ENCODE measurements around the gene AGGF1. TPM values are rescaled to one million over a fixed set of nuclear protein-coding genes. Genes with fewer than 3 reads are reported as not detected.
"Not testable (repeated sequence)": the region's sequence is repeated elsewhere in the genome, so short reads cannot be mapped to it uniquely, and the experiment has no call there.

Gene AGGF1
- polyA plus RNA-seq, 1 donor, result 26.8 TPM

- H3K27me3 ChIP-seq (ENCODE audit: control insufficient read depth, insufficient read depth, low read length); DNase-seq; H3K9me3 ChIP-seq (ENCODE audit: control insufficient read depth, low read depth, low read length); H3K4me3 ChIP-seq (ENCODE audit: low read length); H3K36me3 ChIP-seq (ENCODE audit: control insufficient read depth, insufficient read depth, low read length); H3K4me1 ChIP-seq (ENCODE audit: control insufficient read depth, insufficient read depth, low read length); H3K27ac ChIP-seq (ENCODE audit: low read length): not testable (repeated sequence)
- WGBS (ENCODE audit: insufficient coverage, low lambda C conversion rate), result 85% methylated on average over 3 of the region's 4 CpGs
Measured at GRCh38 chr5:76998251-76998650, 32.0 kb upstream of the AGGF1 start.

DNA sequence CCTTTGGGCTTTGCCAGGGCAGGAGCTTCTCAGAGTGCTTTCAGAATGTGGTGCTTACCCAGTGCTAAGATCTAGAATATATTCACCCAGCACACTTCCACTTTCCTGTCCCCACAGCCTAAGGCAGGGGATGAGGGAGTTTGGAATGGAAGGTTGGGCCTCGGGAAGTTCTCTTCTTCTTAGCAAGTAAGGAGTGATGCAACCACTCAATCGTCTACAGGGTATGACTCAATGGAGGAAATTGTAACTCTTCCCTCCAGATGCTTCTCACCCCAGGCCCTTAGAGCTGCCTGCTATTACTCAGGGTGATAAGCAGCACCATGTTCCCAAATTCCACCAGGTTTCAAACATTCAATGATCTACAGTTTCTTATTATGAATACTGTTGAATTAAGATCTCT is 30.8 kb upstream of the AGGF1 start:
- Histone ChIP-seq H3K36me3 (ENCODE audit: control insufficient read depth, insufficient read depth, low read length) (no peaks in the 10 kb centered on the region), H3K9me3 (ENCODE audit: control insufficient read depth, low read depth, low read length) (no peaks in the 10 kb centered on the region), H3K4me1 (ENCODE audit: control insufficient read depth, insufficient read depth, low read length) (no peaks in the 10 kb centered on the region), H3K4me3 (ENCODE audit: low read length) (no peak overlapping the region), H3K27ac (ENCODE audit: low read length) (no peak overlapping the region), H3K27me3 (ENCODE audit: control insufficient read depth, insufficient read depth, low read length) (peaks cover 4% of the 10 kb centered on the region)
- WGBS (ENCODE audit: insufficient coverage, low lambda C conversion rate), result no CpG with 5 or more reads among the region's 2 CpGs
- DNase-seq, result no peak

DNA sequence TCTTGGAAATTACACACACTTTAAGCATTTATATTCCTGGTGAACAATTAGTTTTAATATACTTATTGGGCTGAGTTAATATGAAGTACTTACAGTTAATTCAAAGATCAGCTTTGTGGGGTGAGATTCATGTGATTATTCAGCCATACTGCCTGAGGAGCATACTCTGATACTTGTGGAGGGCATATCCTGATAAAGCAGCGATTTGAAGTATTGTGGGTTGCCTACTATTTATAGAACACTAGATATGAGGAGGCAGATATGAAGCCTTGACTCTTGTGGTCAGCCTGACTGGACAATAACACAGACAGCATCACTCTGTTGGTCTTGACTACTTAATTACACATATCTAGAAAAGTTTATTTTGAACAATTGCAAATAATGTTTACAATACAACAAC is 27.0 kb upstream of the AGGF1 start:
- H3K36me3 ChIP-seq (ENCODE audit: control insufficient read depth, insufficient read depth, low read length), result no peaks in the 10 kb centered on the region
- peaks cover 6% of the 10 kb centered on the region for H3K27me3 ChIP-seq (ENCODE audit: control insufficient read depth, insufficient read depth, low read length)
- no peak overlapping the region for H3K27ac ChIP-seq (ENCODE audit: low read length)
- no CpG with 5 or more reads among the region's 1 CpG for WGBS (ENCODE audit: insufficient coverage, low lambda C conversion rate)
- no peak overlapping the region for H3K4me3 ChIP-seq (ENCODE audit: low read length)
- no peaks in the 10 kb centered on the region for H3K9me3 ChIP-seq (ENCODE audit: control insufficient read depth, low read depth, low read length)
- DNase-seq, result no peak
- no peaks in the 10 kb centered on the region for H3K4me1 ChIP-seq (ENCODE audit: control insufficient read depth, insufficient read depth, low read length)

DNA sequence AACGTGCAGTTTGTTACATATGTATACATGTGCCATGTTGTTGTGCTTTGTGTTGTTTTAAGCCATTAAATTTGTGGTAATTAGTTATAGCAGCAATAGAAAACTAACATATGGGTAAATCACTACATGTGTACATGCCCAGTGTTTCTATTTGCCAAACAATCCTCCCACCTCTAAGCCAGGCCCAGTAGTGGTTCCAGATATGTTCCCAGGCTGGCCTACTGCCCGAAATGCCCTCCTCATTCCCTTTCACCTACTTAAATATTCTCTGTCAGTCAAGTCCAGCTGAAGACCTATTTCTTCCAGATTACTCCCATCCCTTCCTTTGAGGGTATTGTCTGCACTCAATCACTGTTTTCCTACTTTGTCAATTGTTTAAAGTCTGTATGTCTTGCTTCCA is 24.1 kb upstream of the AGGF1 start:
- Histone ChIP-seq H3K4me1 (ENCODE audit: control insufficient read depth, insufficient read depth, low read length) (no peaks in the 10 kb centered on the region), H3K36me3 (ENCODE audit: control insufficient read depth, insufficient read depth, low read length) (no peaks in the 10 kb centered on the region), H3K27ac (ENCODE audit: low read length) (no peak overlapping the region), H3K27me3 (ENCODE audit: control insufficient read depth, insufficient read depth, low read length) (peaks cover 6% of the 10 kb centered on the region), H3K4me3 (ENCODE audit: low read length) (no peak overlapping the region), H3K9me3 (ENCODE audit: control insufficient read depth, low read depth, low read length) (no peaks in the 10 kb centered on the region)
- no peak for DNase-seq
- WGBS (ENCODE audit: insufficient coverage, low lambda C conversion rate), result 89% methylated on average over 1 of the region's 2 CpGs

DNA sequence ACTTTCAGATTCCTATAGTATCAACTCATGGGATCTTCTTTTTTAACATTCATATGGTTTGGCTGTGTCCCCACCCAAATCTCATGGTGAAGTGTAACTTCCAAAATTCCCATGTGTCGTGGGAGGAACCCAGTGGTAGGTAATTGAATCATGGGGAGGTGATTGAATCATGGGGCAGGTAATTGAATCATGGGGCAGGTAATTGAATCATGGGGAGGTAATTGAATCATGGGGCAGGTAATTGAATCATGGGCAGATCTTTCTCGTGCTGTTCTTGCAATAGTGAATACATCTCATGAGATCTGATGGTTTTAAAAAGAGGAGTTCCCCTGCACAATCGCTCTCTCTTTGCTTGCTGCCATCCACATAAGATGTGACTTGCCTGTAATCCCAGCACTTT is 21.8 kb upstream of the AGGF1 start:
- Histone ChIP-seq H3K27me3 (ENCODE audit: control insufficient read depth, insufficient read depth, low read length) (peaks cover 4% of the 10 kb centered on the region), H3K27ac (ENCODE audit: low read length) (no peak overlapping the region), H3K4me3 (ENCODE audit: low read length) (no peak overlapping the region), H3K4me1 (ENCODE audit: control insufficient read depth, insufficient read depth, low read length) (no peaks in the 10 kb centered on the region), H3K36me3 (ENCODE audit: control insufficient read depth, insufficient read depth, low read length) (no peaks in the 10 kb centered on the region), H3K9me3 (ENCODE audit: control insufficient read depth, low read depth, low read length) (no peaks in the 10 kb centered on the region)
- no peak for DNase-seq
- WGBS (ENCODE audit: insufficient coverage, low lambda C conversion rate), result no CpG with 5 or more reads among the region's 3 CpGs

GRCh38 chr5:77010243-77010642 is 20.0 kb upstream of the AGGF1 start:
- no peaks in the 10 kb centered on the region for H3K4me1 ChIP-seq (ENCODE audit: control insufficient read depth, insufficient read depth, low read length)
- H3K27ac ChIP-seq (ENCODE audit: low read length), result no peak overlapping the region
- H3K9me3 ChIP-seq (ENCODE audit: control insufficient read depth, low read depth, low read length), result no peaks in the 10 kb centered on the region
- no peak for DNase-seq
- no peaks in the 10 kb centered on the region for H3K36me3 ChIP-seq (ENCODE audit: control insufficient read depth, insufficient read depth, low read length)
- H3K27me3 ChIP-seq (ENCODE audit: control insufficient read depth, insufficient read depth, low read length), result no peaks in the 10 kb centered on the region
- no peak overlapping the region for H3K4me3 ChIP-seq (ENCODE audit: low read length)
- WGBS (ENCODE audit: insufficient coverage, low lambda C conversion rate), result 90% methylated on average over 5 of the region's 5 CpGs

DNA sequence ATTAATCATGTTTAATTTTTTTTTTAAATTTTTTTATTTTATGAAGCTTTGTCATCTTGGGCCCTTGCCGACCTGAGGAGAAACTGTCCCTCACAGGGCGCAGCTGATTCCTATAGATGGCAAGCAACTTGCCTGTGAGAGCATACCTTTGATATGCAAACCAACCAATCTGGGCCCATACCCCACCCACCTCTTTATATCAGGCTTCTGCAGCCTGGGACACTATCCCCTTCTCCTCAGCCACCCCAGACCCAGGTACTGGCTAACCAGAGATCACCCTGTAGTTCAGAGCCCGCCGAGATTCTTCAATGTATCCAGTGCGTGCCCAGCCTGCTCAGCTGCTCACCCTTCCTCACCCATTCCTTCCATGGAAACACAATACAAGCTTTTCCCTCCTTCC is 18.7 kb upstream of the AGGF1 start:
- Histone ChIP-seq H3K36me3 (ENCODE audit: control insufficient read depth, insufficient read depth, low read length) (no peaks in the 10 kb centered on the region), H3K27me3 (ENCODE audit: control insufficient read depth, insufficient read depth, low read length) (no peaks in the 10 kb centered on the region), H3K4me1 (ENCODE audit: control insufficient read depth, insufficient read depth, low read length) (no peaks in the 10 kb centered on the region), H3K4me3 (ENCODE audit: low read length) (no peak overlapping the region), H3K9me3 (ENCODE audit: control insufficient read depth, low read depth, low read length) (no peaks in the 10 kb centered on the region), H3K27ac (ENCODE audit: low read length) (no peak overlapping the region)
- WGBS (ENCODE audit: insufficient coverage, low lambda C conversion rate), result no CpG with 5 or more reads among the region's 5 CpGs
- no peak for DNase-seq

GRCh38 chr5:77012601-77013000 is 17.6 kb upstream of the AGGF1 start:
- H3K27me3 ChIP-seq (ENCODE audit: control insufficient read depth, insufficient read depth, low read length), result no peaks in the 10 kb centered on the region
- H3K4me1 ChIP-seq (ENCODE audit: control insufficient read depth, insufficient read depth, low read length), result no peaks in the 10 kb centered on the region
- 100% methylated on average over 1 of the region's 2 CpGs for WGBS (ENCODE audit: insufficient coverage, low lambda C conversion rate)
- no peak overlapping the region for H3K4me3 ChIP-seq (ENCODE audit: low read length)
- H3K36me3 ChIP-seq (ENCODE audit: control insufficient read depth, insufficient read depth, low read length), result no peaks in the 10 kb centered on the region
- no peak overlapping the region for H3K27ac ChIP-seq (ENCODE audit: low read length)
- DNase-seq, result peak; percentile 38 to 41
- H3K9me3 ChIP-seq (ENCODE audit: control insufficient read depth, low read depth, low read length), result no peaks in the 10 kb centered on the region

DNA sequence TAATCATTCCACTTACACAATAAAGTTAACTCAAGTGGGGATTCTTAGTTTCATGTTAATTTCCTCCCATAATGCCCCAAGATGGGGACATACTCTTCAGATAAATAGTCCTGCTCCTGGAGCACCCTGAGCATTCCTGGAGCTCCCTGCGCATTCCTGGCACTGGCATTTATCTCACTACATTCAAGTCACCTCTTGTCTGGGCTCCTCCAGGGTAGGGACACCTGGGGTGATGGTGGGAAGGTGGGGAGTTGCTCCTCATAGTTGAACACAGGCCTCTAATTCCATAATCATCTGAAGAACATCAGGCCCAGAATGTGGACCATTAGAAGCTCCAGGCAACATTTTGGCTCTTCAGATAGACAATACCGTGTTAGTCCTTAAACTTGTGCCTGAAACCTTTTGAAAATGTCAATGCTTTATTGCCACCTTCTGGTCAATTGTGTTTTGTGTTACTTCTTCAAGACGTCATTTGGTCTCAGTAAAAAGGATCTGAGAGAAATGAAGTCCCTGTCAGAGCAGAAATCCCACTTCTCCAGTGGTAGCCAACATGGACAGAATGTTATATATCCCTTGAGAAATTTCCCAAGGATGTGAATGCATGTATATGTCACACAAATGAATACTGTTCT is 14.2 kb upstream of the AGGF1 start:
- no peak overlapping the region for H3K4me3 ChIP-seq (ENCODE audit: low read length)
- H3K27me3 ChIP-seq (ENCODE audit: control insufficient read depth, insufficient read depth, low read length), result no peaks in the 10 kb centered on the region
- WGBS (ENCODE audit: insufficient coverage, low lambda C conversion rate), result no CpG with 5 or more reads among the region's 3 CpGs
- H3K36me3 ChIP-seq (ENCODE audit: control insufficient read depth, insufficient read depth, low read length), result no peaks in the 10 kb centered on the region
- DNase-seq, result peak; percentile 43 to 49
- peaks cover 3% of the 10 kb centered on the region for H3K9me3 ChIP-seq (ENCODE audit: control insufficient read depth, low read depth, low read length)
- no peaks in the 10 kb centered on the region for H3K4me1 ChIP-seq (ENCODE audit: control insufficient read depth, insufficient read depth, low read length)
- H3K27ac ChIP-seq (ENCODE audit: low read length), result no peak overlapping the region

GRCh38 chr5:77016962-77017361 is 13.2 kb upstream of the AGGF1 start:
- Histone ChIP-seq H3K27ac (ENCODE audit: low read length) (no peak overlapping the region), H3K27me3 (ENCODE audit: control insufficient read depth, insufficient read depth, low read length) (no peaks in the 10 kb centered on the region), H3K4me3 (ENCODE audit: low read length) (no peak overlapping the region), H3K36me3 (ENCODE audit: control insufficient read depth, insufficient read depth, low read length) (no peaks in the 10 kb centered on the region), H3K9me3 (ENCODE audit: control insufficient read depth, low read depth, low read length) (peaks cover 8% of the 10 kb centered on the region), H3K4me1 (ENCODE audit: control insufficient read depth, insufficient read depth, low read length) (no peaks in the 10 kb centered on the region)
- no peak for DNase-seq
- no CpG with 5 or more reads among the region's 1 CpG for WGBS (ENCODE audit: insufficient coverage, low lambda C conversion rate)

GRCh38 chr5:77017668-77018067 is 12.5 kb upstream of the AGGF1 start:
- no peak overlapping the region for H3K27ac ChIP-seq (ENCODE audit: low read length)
- H3K36me3 ChIP-seq (ENCODE audit: control insufficient read depth, insufficient read depth, low read length), result no peaks in the 10 kb centered on the region
- H3K4me1 ChIP-seq (ENCODE audit: control insufficient read depth, insufficient read depth, low read length), result no peaks in the 10 kb centered on the region
- WGBS (ENCODE audit: insufficient coverage, low lambda C conversion rate), result 53% methylated on average over 4 of the region's 4 CpGs
- no peak overlapping the region for H3K4me3 ChIP-seq (ENCODE audit: low read length)
- no peaks in the 10 kb centered on the region for H3K27me3 ChIP-seq (ENCODE audit: control insufficient read depth, insufficient read depth, low read length)
- peaks cover 13% of the 10 kb centered on the region for H3K9me3 ChIP-seq (ENCODE audit: control insufficient read depth, low read depth, low read length)
- no peak for DNase-seq

Data from large intestine (tissue), 3 donors.